Measurements from ENCODE around the gene HNRNPAB.

The HNRNPAB gene

DNA sequence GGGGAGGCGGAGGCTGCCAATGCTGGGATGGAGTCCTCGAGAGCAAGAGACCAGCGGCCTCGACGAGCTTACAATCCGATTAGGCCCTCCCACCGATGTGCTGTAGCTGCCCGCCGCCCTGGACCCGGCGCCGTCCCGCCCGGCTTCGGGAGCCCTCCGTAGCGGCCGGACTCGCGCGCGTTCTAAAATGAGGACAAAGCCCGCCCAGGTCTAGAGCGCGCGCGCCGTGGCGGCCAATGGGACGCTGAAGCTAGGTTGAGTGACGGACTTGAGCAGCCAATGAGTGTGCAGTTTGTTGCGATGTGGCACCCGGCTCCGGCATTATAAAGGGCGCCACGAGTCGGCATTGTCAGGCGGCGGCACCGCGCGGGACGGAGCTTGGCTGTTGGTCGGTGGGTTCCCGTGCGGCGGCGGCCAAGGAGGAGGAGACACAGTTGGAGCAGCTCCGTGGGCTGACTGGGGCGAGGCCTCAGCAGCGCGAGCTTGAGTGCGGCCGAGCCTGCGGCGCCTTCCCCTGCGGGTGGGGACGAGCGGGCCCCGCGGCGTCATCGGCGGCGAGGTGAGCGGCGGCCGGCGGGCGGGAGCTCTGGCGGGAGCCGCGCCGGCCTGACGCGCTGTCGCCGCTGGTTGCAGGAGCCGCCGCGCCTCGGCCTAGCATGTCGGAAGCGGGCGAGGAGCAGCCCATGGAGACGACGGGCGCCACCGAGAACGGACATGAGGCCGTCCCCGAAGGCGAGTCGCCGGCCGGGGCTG is at the start of gene HNRNPAB:
HNRNPAB (plus strand) TSS at position 352 of the 753 bp plus-strand sequence; CDS start at position 657, 305 bp downstream.
- peak within 1 kb of the TSS; percentile 98 for H3K9ac ChIP-seq (ENCODE audit: low read depth in 1 of 2, low read length in 2 of 2)
- H3K9me3 ChIP-seq (ENCODE audit: control insufficient read depth in 2 of 2, low read length in 2 of 2) = no peaks in the 10 kb centered on the region
- peaks cover 46 to 47% of the 10 kb centered on the region in 2 donors for H3K4me1 ChIP-seq (ENCODE audit: control insufficient read depth in 2 of 2, insufficient read depth in 2 of 2, low read length in 2 of 2)
- no peaks in the 10 kb centered on the region for H3K27me3 ChIP-seq (ENCODE audit: control insufficient read depth in 2 of 2, insufficient read depth in 2 of 2, low read length in 2 of 2)
- peak within 1 kb of the TSS; percentile 95 to 98 for H3K27ac ChIP-seq (ENCODE audit: low read depth in 2 of 2, low read length in 2 of 2)
- peak within 1 kb of the TSS; percentile 93 to 98 for H3K4me3 ChIP-seq (ENCODE audit: low read length in 2 of 2)
- peaks cover 27 to 31% of the 10 kb centered on the region in 2 donors for H3K36me3 ChIP-seq (ENCODE audit: control insufficient read depth in 2 of 2, insufficient read depth in 2 of 2, low read length in 2 of 2)

DNA sequence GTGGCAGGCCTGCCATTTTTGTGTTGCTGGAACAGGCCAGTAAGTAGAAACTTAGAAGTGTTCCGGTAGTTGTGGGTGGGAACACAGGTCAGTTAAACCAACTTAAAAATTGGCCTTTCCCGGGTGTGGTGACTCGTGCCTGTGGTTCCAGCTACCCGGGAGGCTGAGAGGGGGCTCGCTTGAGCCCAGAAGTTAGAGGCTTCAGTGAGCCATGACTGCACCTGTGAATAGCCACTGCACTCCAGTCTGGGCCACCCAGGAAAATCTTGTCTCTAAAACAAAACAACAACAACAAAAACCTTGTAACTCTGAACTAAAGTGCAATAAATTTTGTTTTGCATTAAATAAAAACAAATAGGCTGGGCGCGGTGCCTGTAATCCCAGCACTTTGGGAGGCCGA is 49.3 kb upstream of the HNRNPAB start:
- H3K9ac ChIP-seq (ENCODE audit: low read depth in 1 of 2, low read length in 2 of 2) = no peak overlapping the region
- H3K27ac ChIP-seq (ENCODE audit: low read depth in 2 of 2, low read length in 2 of 2) = no peak overlapping the region
- H3K4me3 ChIP-seq (ENCODE audit: low read length in 2 of 2) = no peak overlapping the region
- peaks cover under 1 to 3% of the 10 kb centered on the region in 2 donors for H3K36me3 ChIP-seq (ENCODE audit: control insufficient read depth in 2 of 2, insufficient read depth in 2 of 2, low read length in 2 of 2)
- peaks cover 7 to 17% of the 10 kb centered on the region in 2 donors for H3K4me1 ChIP-seq (ENCODE audit: control insufficient read depth in 2 of 2, insufficient read depth in 2 of 2, low read length in 2 of 2)
- H3K27me3 ChIP-seq (ENCODE audit: control insufficient read depth in 2 of 2, insufficient read depth in 2 of 2, low read length in 2 of 2) = no peaks in the 10 kb centered on the region
- H3K9me3 ChIP-seq (ENCODE audit: control insufficient read depth in 2 of 2, low read length in 2 of 2) = no peaks in the 10 kb centered on the region

DNA sequence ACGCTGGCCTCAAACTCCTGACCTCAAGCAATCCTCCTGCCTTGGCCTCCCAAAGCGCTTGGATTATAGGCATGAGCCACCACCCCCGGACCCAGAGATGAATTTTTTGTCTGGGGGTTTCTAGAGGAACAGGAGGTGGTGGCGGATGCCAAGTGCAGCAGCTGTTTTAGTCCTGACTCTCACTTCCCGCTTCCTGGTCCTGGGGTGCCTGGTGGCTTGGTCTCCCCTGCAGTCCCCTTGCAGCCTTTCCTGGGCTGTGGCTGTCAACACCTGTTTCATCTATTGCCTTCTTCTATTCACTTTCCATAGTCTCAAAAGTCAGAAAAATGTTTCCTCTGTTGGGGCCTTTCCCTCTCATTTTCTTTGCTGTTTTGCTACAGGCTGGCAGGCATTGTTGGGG is 44.2 kb upstream of the HNRNPAB start:
- H3K9ac ChIP-seq (ENCODE audit: low read depth in 1 of 2, low read length in 2 of 2) = no peak overlapping the region
- H3K9me3 ChIP-seq (ENCODE audit: control insufficient read depth in 2 of 2, low read length in 2 of 2) = no peaks in the 10 kb centered on the region
- no peaks in the 10 kb centered on the region for H3K36me3 ChIP-seq (ENCODE audit: control insufficient read depth in 2 of 2, insufficient read depth in 2 of 2, low read length in 2 of 2)
- H3K27ac ChIP-seq (ENCODE audit: low read depth in 2 of 2, low read length in 2 of 2) = no peak overlapping the region
- H3K4me1 ChIP-seq (ENCODE audit: control insufficient read depth in 2 of 2, insufficient read depth in 2 of 2, low read length in 2 of 2) = peaks cover 5 to 7% of the 10 kb centered on the region in 2 donors
- H3K27me3 ChIP-seq (ENCODE audit: control insufficient read depth in 2 of 2, insufficient read depth in 2 of 2, low read length in 2 of 2) = peaks cover 0 to under 1% of the 10 kb centered on the region in 2 donors
- no peak overlapping the region for H3K4me3 ChIP-seq (ENCODE audit: low read length in 2 of 2)

DNA sequence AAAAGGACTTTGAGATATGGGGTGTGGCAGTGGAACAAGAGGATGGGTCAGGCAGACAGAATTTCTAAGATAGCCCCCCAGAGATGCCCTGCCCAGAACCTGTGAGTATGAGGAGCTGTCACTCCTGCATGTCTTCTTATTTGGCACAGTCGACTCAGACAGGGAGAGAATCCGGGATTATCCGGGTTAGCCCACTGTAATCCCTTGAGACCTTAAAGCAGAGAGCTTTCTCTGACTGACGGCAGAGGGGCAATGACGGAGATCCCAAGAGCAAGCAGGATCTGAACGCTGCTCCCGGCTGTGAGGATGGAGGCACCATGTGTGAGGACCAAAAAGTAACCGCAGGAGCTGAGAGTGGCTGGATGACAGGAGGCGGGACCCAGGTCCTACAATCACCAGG is 41.9 kb upstream of the HNRNPAB start:
- no peaks in the 10 kb centered on the region for H3K9me3 ChIP-seq (ENCODE audit: control insufficient read depth in 2 of 2, low read length in 2 of 2)
- H3K27ac ChIP-seq (ENCODE audit: low read depth in 2 of 2, low read length in 2 of 2) = no peak overlapping the region
- H3K4me1 ChIP-seq (ENCODE audit: control insufficient read depth in 2 of 2, insufficient read depth in 2 of 2, low read length in 2 of 2) = peaks cover 5 to 7% of the 10 kb centered on the region in 2 donors
- H3K36me3 ChIP-seq (ENCODE audit: control insufficient read depth in 2 of 2, insufficient read depth in 2 of 2, low read length in 2 of 2) = no peaks in the 10 kb centered on the region
- peaks cover 0 to 2% of the 10 kb centered on the region in 2 donors for H3K27me3 ChIP-seq (ENCODE audit: control insufficient read depth in 2 of 2, insufficient read depth in 2 of 2, low read length in 2 of 2)
- H3K4me3 ChIP-seq (ENCODE audit: low read length in 2 of 2) = no peak overlapping the region
- no peak overlapping the region for H3K9ac ChIP-seq (ENCODE audit: low read depth in 1 of 2, low read length in 2 of 2)

DNA sequence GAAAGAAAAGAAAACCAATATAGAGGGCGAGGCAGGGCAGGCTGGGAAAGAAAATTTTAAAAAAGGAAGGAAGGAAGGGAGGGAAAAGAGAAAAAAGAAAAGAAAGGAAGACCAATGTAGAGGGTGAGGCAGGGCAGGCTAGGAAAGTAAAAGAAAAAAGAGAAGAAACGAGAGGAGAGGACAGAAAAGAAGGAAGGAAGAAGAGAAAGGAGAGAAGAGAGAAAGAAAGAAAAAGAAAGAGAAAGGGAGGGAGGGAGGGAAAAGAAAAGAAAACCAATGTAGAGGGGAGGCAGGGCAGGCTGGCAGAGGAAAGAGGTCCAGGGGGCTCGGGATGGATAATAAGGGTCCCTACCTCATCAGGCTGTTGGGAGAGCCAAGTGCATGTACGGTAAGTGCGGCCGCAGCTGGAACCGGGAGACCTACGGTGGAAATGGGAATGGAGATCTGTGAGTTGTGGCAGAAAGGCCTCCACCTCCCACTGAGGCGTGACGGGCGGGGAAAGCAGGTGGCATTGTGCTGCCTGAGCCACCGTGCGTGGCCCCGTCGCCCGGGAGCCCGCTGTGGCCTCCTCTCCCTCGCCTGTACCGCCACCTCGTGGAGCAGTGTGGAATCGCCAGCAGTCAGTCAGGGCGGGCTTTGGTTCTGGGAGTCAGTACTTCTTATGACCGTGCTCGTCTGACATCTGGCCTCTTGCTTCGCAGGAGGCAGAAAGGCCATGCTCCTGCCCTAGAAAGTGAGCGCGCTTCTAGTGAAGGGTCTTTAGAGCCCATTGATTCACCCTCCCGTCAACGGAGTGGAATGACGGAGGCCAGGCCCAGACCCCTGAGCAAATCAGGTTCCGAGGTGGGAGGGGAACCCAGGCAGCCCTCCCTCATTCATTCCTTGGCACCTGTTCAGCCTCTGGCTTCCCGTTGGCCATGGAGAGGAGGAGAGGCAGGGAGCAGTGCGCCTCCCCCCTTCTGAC is 40.3 kb upstream of the HNRNPAB start:
- Histone ChIP-seq H3K27me3 (ENCODE audit: control insufficient read depth in 2 of 2, insufficient read depth in 2 of 2, low read length in 2 of 2) (peaks cover 0 to 2% of the 10 kb centered on the region in 2 donors), H3K4me1 (ENCODE audit: control insufficient read depth in 2 of 2, insufficient read depth in 2 of 2, low read length in 2 of 2) (peaks cover 5 to 7% of the 10 kb centered on the region in 2 donors), H3K9ac (ENCODE audit: low read depth in 1 of 2, low read length in 2 of 2) (no peak overlapping the region), H3K4me3 (ENCODE audit: low read length in 2 of 2) (peak overlapping the region; percentile 41 to 56), H3K36me3 (ENCODE audit: control insufficient read depth in 2 of 2, insufficient read depth in 2 of 2, low read length in 2 of 2) (no peaks in the 10 kb centered on the region), H3K9me3 (ENCODE audit: control insufficient read depth in 2 of 2, low read length in 2 of 2) (no peaks in the 10 kb centered on the region), H3K27ac (ENCODE audit: low read depth in 2 of 2, low read length in 2 of 2) (no peak overlapping the region)

DNA sequence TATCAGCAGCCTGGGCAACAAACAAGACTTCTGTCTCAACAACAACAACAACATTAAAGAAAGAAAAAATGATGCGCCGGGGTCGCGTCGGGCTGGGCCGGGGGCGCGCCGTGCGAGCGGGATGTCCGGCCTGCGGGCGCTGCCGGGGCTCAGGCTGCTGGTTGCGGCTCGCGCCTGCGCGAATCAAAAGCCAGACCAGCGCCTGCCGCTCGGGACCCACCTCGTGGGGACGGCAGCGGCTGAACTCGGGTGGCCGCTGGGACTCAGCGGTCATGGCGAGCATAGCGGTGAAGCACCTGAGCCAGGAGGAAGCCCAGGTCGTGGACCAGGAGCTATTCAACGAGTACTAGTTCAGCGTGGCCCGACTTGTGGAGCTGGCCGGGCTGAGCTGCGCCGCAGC is 38.8 kb upstream of the HNRNPAB start:
- H3K27ac ChIP-seq (ENCODE audit: low read depth in 2 of 2, low read length in 2 of 2) = no peak overlapping the region
- peaks cover 0 to 2% of the 10 kb centered on the region in 2 donors for H3K27me3 ChIP-seq (ENCODE audit: control insufficient read depth in 2 of 2, insufficient read depth in 2 of 2, low read length in 2 of 2)
- H3K36me3 ChIP-seq (ENCODE audit: control insufficient read depth in 2 of 2, insufficient read depth in 2 of 2, low read length in 2 of 2) = no peaks in the 10 kb centered on the region
- H3K9me3 ChIP-seq (ENCODE audit: control insufficient read depth in 2 of 2, low read length in 2 of 2) = no peaks in the 10 kb centered on the region
- H3K9ac ChIP-seq (ENCODE audit: low read depth in 1 of 2, low read length in 2 of 2) = no peak overlapping the region
- H3K4me1 ChIP-seq (ENCODE audit: control insufficient read depth in 2 of 2, insufficient read depth in 2 of 2, low read length in 2 of 2) = peaks cover 5 to 7% of the 10 kb centered on the region in 2 donors
- H3K4me3 ChIP-seq (ENCODE audit: low read length in 2 of 2) = no peak overlapping the region

DNA sequence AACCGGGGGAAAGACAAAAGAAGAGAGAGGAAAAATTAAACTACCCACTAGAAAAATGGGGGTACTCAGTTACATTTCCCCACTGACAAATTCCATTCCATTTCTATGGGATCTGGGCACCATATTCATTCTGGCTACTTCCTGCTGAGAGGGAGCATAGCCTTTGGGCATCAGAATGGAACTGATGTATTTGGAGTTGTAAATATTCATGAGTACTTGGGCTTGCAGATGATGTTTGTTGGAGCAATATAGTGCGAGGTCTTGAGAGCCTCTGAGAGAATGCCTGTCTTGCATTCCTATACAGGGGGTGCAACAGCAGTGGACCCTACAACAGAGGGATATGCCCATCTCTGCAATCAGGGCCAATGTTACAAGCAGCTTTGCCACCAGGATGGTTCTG is 33.9 kb upstream of the HNRNPAB start:
- no peaks in the 10 kb centered on the region for H3K36me3 ChIP-seq (ENCODE audit: control insufficient read depth in 2 of 2, insufficient read depth in 2 of 2, low read length in 2 of 2)
- no peaks in the 10 kb centered on the region for H3K4me1 ChIP-seq (ENCODE audit: control insufficient read depth in 2 of 2, insufficient read depth in 2 of 2, low read length in 2 of 2)
- no peak overlapping the region for H3K27ac ChIP-seq (ENCODE audit: low read depth in 2 of 2, low read length in 2 of 2)
- no peak overlapping the region for H3K9ac ChIP-seq (ENCODE audit: low read depth in 1 of 2, low read length in 2 of 2)
- no peak overlapping the region for H3K4me3 ChIP-seq (ENCODE audit: low read length in 2 of 2)
- no peaks in the 10 kb centered on the region for H3K27me3 ChIP-seq (ENCODE audit: control insufficient read depth in 2 of 2, insufficient read depth in 2 of 2, low read length in 2 of 2)
- no peaks in the 10 kb centered on the region for H3K9me3 ChIP-seq (ENCODE audit: control insufficient read depth in 2 of 2, low read length in 2 of 2)

DNA sequence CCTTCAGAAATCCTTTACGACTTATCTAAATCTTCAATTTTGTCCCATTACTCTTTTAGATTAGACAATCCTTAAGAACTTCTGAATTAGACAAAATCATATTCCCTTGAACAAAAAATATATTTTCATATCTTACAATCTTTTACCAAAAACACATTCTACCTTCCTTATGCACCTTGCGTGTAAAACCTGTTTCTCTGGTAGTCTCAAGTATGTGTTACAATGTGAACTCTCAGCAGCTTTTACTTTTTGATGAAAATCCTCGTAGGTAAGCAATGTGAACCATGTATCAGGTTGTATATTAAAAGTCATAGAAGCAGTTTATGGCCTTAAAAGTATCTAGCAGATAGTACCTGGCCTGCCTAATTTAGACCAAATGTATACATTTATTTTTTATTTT is 29.9 kb upstream of the HNRNPAB start:
- no peaks in the 10 kb centered on the region for H3K27me3 ChIP-seq (ENCODE audit: control insufficient read depth in 2 of 2, insufficient read depth in 2 of 2, low read length in 2 of 2)
- H3K9me3 ChIP-seq (ENCODE audit: control insufficient read depth in 2 of 2, low read length in 2 of 2) = no peaks in the 10 kb centered on the region
- H3K9ac ChIP-seq (ENCODE audit: low read depth in 1 of 2, low read length in 2 of 2) = no peak overlapping the region
- no peak overlapping the region for H3K27ac ChIP-seq (ENCODE audit: low read depth in 2 of 2, low read length in 2 of 2)
- no peak overlapping the region for H3K4me3 ChIP-seq (ENCODE audit: low read length in 2 of 2)
- H3K36me3 ChIP-seq (ENCODE audit: control insufficient read depth in 2 of 2, insufficient read depth in 2 of 2, low read length in 2 of 2) = no peaks in the 10 kb centered on the region
- H3K4me1 ChIP-seq (ENCODE audit: control insufficient read depth in 2 of 2, insufficient read depth in 2 of 2, low read length in 2 of 2) = no peaks in the 10 kb centered on the region

DNA sequence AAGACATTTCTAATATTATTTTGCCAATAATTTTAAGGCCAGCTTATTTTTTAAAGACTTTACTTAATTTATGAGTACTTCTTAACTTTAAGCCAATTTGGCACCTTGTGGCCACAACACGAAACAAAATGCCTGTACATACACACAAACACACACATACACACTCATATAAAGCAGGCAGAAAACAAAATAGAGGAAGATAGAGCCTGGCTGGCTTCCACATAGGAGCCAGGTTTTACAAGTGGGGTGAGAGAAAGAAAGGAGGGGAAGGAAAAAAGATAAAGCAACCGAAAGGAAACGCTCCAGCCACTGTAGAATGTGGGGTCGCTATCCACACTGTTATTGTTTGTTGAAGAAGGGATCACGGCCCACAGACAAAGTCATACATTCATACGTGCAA is 27.5 kb upstream of the HNRNPAB start:
- Histone ChIP-seq H3K9me3 (ENCODE audit: control insufficient read depth in 2 of 2, low read length in 2 of 2) (no peaks in the 10 kb centered on the region), H3K4me1 (ENCODE audit: control insufficient read depth in 2 of 2, insufficient read depth in 2 of 2, low read length in 2 of 2) (peaks cover 0 to under 1% of the 10 kb centered on the region in 2 donors), H3K27ac (ENCODE audit: low read depth in 2 of 2, low read length in 2 of 2) (no peak overlapping the region), H3K36me3 (ENCODE audit: control insufficient read depth in 2 of 2, insufficient read depth in 2 of 2, low read length in 2 of 2) (no peaks in the 10 kb centered on the region), H3K27me3 (ENCODE audit: control insufficient read depth in 2 of 2, insufficient read depth in 2 of 2, low read length in 2 of 2) (no peaks in the 10 kb centered on the region), H3K4me3 (ENCODE audit: low read length in 2 of 2) (no peak overlapping the region), H3K9ac (ENCODE audit: low read depth in 1 of 2, low read length in 2 of 2) (no peak overlapping the region)

DNA sequence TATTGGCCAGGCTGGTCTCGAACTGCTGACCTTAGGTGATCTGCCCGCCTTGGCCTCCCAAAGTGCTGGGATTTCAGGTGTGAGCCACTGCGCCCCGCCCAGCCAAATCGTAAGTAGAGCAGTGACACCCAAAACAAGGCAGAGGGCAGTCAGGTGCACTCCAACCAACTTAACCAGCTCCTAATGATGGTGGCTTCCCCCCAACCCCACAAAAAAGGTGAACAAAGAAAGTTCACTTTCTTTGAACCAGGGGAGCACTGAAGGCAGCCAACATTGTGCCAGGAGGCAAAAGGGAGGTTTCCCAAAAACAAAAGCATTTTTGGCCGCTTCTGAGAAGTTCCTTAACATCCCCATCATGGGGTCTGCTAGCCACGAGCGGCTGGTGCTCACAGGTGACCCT is 26.8 kb upstream of the HNRNPAB start:
- Histone ChIP-seq H3K36me3 (ENCODE audit: control insufficient read depth in 2 of 2, insufficient read depth in 2 of 2, low read length in 2 of 2) (no peaks in the 10 kb centered on the region), H3K9ac (ENCODE audit: low read depth in 1 of 2, low read length in 2 of 2) (no peak overlapping the region), H3K9me3 (ENCODE audit: control insufficient read depth in 2 of 2, low read length in 2 of 2) (no peaks in the 10 kb centered on the region), H3K4me1 (ENCODE audit: control insufficient read depth in 2 of 2, insufficient read depth in 2 of 2, low read length in 2 of 2) (peaks cover 0 to 7% of the 10 kb centered on the region in 2 donors), H3K27me3 (ENCODE audit: control insufficient read depth in 2 of 2, insufficient read depth in 2 of 2, low read length in 2 of 2) (no peaks in the 10 kb centered on the region), H3K27ac (ENCODE audit: low read depth in 2 of 2, low read length in 2 of 2) (no peak overlapping the region), H3K4me3 (ENCODE audit: low read length in 2 of 2) (no peak overlapping the region)

Measured in mucosa of rectum (tissue), 2 donors.